ENCODE results near the gene DVL2.

DNA sequence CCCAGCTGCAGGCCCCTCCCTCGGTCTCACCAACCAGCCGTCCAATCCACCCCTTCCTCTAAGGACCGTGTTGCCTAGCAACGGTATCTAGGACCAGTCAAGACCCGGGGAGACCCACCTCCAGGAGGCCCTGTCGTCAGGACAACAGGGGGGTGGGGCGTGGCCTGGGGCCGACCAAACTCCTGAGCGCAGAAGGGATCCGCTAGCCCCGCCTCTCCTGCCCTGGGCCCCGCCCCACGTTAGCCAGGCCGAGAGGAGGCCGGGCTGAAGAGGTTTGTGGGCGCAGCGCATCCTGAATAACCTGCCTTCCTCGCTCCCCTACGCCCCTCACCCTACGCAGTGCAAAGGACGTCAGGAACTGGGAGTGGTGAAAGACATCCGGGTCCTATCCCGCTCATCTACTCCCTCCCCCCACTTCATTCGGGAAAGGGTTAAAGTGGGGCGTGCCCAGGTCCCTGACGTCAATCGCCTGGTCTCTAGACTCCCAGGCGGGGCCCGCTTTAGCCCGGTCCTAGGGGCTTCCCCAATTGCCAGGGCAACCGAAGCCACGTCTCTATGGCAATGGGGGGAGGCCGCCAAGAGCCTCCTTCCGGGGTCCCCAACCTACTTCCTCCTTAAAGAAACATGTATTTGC lies 29.4 kb downstream of the DVL2 start:
- TF ChIP-seq POLR2A (IDR thresholded peaks at IDR 0.05): peak; percentile 45
- TF ChIP-seq, protein P1, sequence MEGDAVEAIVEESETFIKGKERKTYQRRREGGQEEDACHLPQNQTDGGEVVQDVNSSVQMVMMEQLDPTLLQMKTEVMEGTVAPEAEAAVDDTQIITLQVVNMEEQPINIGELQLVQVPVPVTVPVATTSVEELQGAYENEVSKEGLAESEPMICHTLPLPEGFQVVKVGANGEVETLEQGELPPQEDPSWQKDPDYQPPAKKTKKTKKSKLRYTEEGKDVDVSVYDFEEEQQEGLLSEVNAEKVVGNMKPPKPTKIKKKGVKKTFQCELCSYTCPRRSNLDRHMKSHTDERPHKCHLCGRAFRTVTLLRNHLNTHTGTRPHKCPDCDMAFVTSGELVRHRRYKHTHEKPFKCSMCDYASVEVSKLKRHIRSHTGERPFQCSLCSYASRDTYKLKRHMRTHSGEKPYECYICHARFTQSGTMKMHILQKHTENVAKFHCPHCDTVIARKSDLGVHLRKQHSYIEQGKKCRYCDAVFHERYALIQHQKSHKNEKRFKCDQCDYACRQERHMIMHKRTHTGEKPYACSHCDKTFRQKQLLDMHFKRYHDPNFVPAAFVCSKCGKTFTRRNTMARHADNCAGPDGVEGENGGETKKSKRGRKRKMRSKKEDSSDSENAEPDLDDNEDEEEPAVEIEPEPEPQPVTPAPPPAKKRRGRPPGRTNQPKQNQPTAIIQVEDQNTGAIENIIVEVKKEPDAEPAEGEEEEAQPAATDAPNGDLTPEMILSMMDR (IDR thresholded peaks at IDR 0.05): no peak
